Hematopoietic multipotent progenitor cell (in vitro differentiated cells): ENCODE data around the gene SLC7A4. TPM values are rescaled to one million over a fixed set of nuclear protein-coding genes. Genes with fewer than 3 reads are reported as not detected.
A peak's percentile ranks its signal among the peaks of the same experiment; 100 is the strongest.
"Not testable (repeated sequence)": the region's sequence is repeated elsewhere in the genome, so short reads cannot be mapped to it uniquely, and the experiment has no call there.

Experiments
- DNase-seq, 3 donors: peaks; one replicate each; pipeline ENCODE4 v3.0.0-alpha.2; 2011 to 2015; ENCODE audit warnings: low read depth in 2 of 3, low spot score in 2 of 3
- total RNA-seq: library from RNA; depleted of rRNA; stranded (reverse); fragments of >200 nt; gene quantifications from one replicate; pipeline ENCODE4 v1.2.3, GENCODE V29; 2012

Gene SLC7A4
- total RNA-seq, 1 donor = 0.81 TPM

- DNase-seq = no peak
Observed at GRCh38 chr22:21064917-21065864, 32.8 kb upstream of the SLC7A4 start.

GRCh38 chr22:21064425-21064824 lies 32.1 kb upstream of the SLC7A4 start:
- not testable (repeated sequence) for DNase-seq

- not testable (repeated sequence) for DNase-seq
Observed at GRCh38 chr22:21061660-21062321, 29.4 kb upstream of the SLC7A4 start.

GRCh38 chr22:21060363-21060762 lies 28.0 kb upstream of the SLC7A4 start:
- DNase-seq = not testable (repeated sequence)

GRCh38 chr22:21055880-21056319 lies 23.5 kb upstream of the SLC7A4 start:
- DNase-seq = peak in 2 of 3 donors; percentile 30 to 32

- no peak for DNase-seq
Observed at GRCh38 chr22:21055564-21055834, 23.1 kb upstream of the SLC7A4 start.

- no peak for DNase-seq
Observed at GRCh38 chr22:21054714-21055563, 22.6 kb upstream of the SLC7A4 start.

GRCh38 chr22:21054046-21054713 lies 21.8 kb upstream of the SLC7A4 start:
- no peak for DNase-seq

GRCh38 chr22:21052715-21053459 lies 20.5 kb upstream of the SLC7A4 start:
- DNase-seq = no peak

- no peak for DNase-seq
Observed at GRCh38 chr22:21051831-21052400, 19.6 kb upstream of the SLC7A4 start.

- DNase-seq = no peak
Observed at GRCh38 chr22:21051145-21051830, 18.9 kb upstream of the SLC7A4 start.

- not testable (repeated sequence) for DNase-seq
Observed at GRCh38 chr22:21048965-21049364, 16.6 kb upstream of the SLC7A4 start.

GRCh38 chr22:21048448-21048847 lies 16.1 kb upstream of the SLC7A4 start:
- DNase-seq = not testable (repeated sequence)

- no peak for DNase-seq
Observed at GRCh38 chr22:21047730-21048129, 15.4 kb upstream of the SLC7A4 start.

GRCh38 chr22:21047035-21047661 lies 14.8 kb upstream of the SLC7A4 start:
- no peak for DNase-seq

GRCh38 chr22:21045585-21046294 lies 13.4 kb upstream of the SLC7A4 start, which contains the start of gene LRRC74B:
TSS of gene LRRC74B (plus strand) at chr22:21045946. CDS start at chr22:21045987, 41 bp downstream.
- DNase-seq = peak; percentile 29 to 82 (median 81)

GRCh38 chr22:21044931-21045584 lies 12.7 kb upstream of the SLC7A4 start:
- DNase-seq = peak in 2 of 3 donors; percentile 62 to 68
